ENCODE data around the gene ACADS. TPM values are rescaled to one million over a fixed set of nuclear protein-coding genes. Genes with fewer than 3 reads are reported as not detected.

The ACADS gene, protein sequence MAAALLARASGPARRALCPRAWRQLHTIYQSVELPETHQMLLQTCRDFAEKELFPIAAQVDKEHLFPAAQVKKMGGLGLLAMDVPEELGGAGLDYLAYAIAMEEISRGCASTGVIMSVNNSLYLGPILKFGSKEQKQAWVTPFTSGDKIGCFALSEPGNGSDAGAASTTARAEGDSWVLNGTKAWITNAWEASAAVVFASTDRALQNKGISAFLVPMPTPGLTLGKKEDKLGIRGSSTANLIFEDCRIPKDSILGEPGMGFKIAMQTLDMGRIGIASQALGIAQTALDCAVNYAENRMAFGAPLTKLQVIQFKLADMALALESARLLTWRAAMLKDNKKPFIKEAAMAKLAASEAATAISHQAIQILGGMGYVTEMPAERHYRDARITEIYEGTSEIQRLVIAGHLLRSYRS
- total RNA-seq = 10 to 100 TPM; 15.4 to 15.8 TPM

DNA sequence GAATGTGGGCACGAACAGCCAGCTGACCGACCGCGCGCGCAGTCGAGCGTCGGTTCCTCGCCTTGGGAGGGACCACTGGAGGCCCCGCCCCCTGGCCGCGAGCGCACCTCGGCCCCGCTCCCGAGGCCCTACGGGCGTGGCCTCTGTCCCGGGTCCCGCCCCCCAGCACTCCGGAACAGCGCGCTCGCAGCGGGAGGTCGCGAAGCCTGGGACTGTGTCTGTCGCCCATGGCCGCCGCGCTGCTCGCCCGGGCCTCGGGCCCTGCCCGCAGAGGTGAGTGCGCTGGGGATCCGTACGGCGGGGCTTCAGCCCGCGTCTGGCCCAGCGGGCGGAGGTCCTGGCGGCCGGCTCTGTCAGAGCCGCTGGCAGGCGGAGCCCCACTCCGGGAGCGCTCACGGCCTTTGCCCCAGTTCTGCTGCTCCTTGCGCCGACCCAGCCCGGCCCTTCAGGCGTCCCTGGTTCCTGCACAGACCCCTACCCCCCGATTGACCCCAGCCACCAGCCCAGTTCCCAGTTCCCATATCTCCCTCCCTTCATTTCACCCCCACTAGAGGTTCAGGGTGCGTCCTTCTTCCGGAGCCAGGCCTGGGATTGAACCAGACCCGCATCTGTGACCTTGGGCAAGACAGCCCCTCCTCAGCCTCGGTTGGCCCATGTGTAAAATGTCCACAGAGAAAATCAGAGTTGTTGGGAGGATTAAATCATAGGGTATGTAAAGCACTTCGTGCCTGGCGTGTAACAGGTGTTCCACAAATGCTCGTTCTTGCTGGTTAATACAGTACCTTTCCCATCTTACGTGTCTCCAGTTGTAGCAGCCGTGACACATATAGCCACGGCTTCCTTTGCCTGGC, at the start of gene ACADS:
Gene ACADS, plus strand, starts transcription at position 168 of the 851 bp plus-strand sequence. Its CDS starts 60 bp downstream, at position 228.
- H3K36me3 Mint-ChIP-seq (ENCODE audit: low read depth) = peaks cover 11% of the 10 kb centered on the region
- no peak within 1 kb of the TSS for H3K27ac Mint-ChIP-seq
- no peaks in the 10 kb centered on the region for H3K9me3 Mint-ChIP-seq
- intact Hi-C loops (cut with micrococcal nuclease) = loop anchor here (1.0 to 5.0 kb wide), 4 partner anchors 40 to 245 kb away; partner anchors contain the start of gene POP5
- H3K4me3 Mint-ChIP-seq = peak within 1 kb of the TSS; percentile 74
- H3K27me3 Mint-ChIP-seq (ENCODE audit: low read depth) = no peaks in the 10 kb centered on the region
- H3K4me1 Mint-ChIP-seq (ENCODE audit: low read depth) = peaks cover 14% of the 10 kb centered on the region
- CTCF ChIA-PET = interaction anchor here (0.6 to 1.5 kb wide), 4 partner anchors 12 to 609 kb away, joined by 3 to 8 read pairs (median 4); no protein-coding TSS in a partner anchor
- DNase-seq = peak; percentile 91

GRCh38 chr12:120677765-120678473, 47.7 kb upstream of the ACADS start:
- Mint-ChIP-seq H3K27me3 (ENCODE audit: low read depth) (no peaks in the 10 kb centered on the region), H3K27ac (no peak overlapping the region), H3K36me3 (ENCODE audit: low read depth) (no peaks in the 10 kb centered on the region), H3K9me3 (no peaks in the 10 kb centered on the region), H3K4me3 (no peak overlapping the region), H3K4me1 (ENCODE audit: low read depth) (peaks cover 4% of the 10 kb centered on the region)
- intact Hi-C loops (cut with micrococcal nuclease) = no loop called here
- DNase-seq = peak; percentile 20
- CTCF ChIA-PET = no interaction called here

DNA sequence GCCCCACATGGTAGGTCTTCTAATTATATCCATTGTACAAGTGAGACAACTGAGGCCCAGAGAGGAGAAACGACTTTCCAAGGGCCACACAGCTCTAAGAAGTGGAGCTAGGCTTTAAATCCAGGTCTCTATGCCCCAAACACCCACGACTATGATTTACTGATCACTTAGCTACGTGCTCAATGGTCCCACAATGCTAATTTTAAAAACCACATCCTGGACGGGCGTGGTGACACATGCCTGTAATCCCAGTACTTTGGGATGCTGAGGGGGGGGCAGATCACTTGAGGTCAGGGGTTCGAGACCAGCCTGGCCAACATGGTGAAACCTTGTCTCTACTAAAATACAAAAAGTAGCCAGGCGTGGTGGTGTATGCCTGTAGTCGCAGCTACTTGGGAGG, 47.1 kb upstream of the ACADS start:
- Mint-ChIP-seq H3K27me3 (ENCODE audit: low read depth) (no peaks in the 10 kb centered on the region), H3K9me3 (no peaks in the 10 kb centered on the region), H3K36me3 (ENCODE audit: low read depth) (no peaks in the 10 kb centered on the region), H3K4me3 (no peak overlapping the region), H3K27ac (no peak overlapping the region), H3K4me1 (ENCODE audit: low read depth) (peaks cover 4% of the 10 kb centered on the region)
- intact Hi-C loops (cut with micrococcal nuclease) = no loop called here
- peak; percentile 18 for DNase-seq
- CTCF ChIA-PET = no interaction called here

DNA sequence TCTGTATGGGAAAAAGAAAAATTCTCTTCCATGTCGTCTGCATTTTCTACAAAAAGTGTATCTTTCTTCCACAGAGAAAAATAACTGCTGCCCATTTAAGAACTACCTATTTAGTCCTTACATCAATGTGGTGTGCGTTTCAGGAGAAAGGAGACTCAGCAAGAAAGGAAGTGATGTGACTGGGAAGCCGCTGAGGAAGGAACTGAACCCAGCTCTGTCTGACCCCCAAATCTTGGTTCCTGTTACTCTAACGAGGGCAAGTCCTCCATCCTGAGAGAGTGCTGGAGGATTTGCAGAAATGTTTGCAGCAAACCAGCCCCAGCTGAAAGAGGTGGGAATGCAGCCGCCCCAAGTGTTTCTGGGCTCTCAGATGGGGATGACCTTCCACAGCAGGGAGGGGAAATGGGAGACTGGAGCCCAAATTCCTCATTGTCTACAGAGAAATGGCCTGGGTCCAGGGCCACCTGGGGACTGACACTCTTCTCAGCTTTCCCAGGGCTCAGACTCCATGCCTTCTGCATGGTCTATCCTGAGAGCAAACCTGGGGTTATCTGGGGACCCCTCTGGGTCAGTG, 45.4 kb upstream of the ACADS start:
- no peaks in the 10 kb centered on the region for H3K27me3 Mint-ChIP-seq (ENCODE audit: low read depth)
- intact Hi-C loops (cut with micrococcal nuclease) = no loop called here
- no peak for DNase-seq
- CTCF ChIA-PET = interaction anchor here (2.4 kb wide), 1 partner anchor 31 kb away, joined by 8 read pairs; no protein-coding TSS in a partner anchor
- H3K36me3 Mint-ChIP-seq (ENCODE audit: low read depth) = no peaks in the 10 kb centered on the region
- H3K9me3 Mint-ChIP-seq = no peaks in the 10 kb centered on the region
- H3K4me3 Mint-ChIP-seq = no peak overlapping the region
- peaks cover 10% of the 10 kb centered on the region for H3K4me1 Mint-ChIP-seq (ENCODE audit: low read depth)
- no peak overlapping the region for H3K27ac Mint-ChIP-seq

- DNase-seq = no peak
- H3K4me3 Mint-ChIP-seq = no peak overlapping the region
- H3K4me1 Mint-ChIP-seq (ENCODE audit: low read depth) = peaks cover 23% of the 10 kb centered on the region
- intact Hi-C loops (cut with micrococcal nuclease) = no loop called here
- CTCF ChIA-PET = interaction anchor here (2.4 kb wide), 1 partner anchor 37 kb away, joined by 11 read pairs; no protein-coding TSS in a partner anchor
- H3K9me3 Mint-ChIP-seq = no peaks in the 10 kb centered on the region
- no peaks in the 10 kb centered on the region for H3K36me3 Mint-ChIP-seq (ENCODE audit: low read depth)
- no peaks in the 10 kb centered on the region for H3K27me3 Mint-ChIP-seq (ENCODE audit: low read depth)
- no peak overlapping the region for H3K27ac Mint-ChIP-seq
Measured at GRCh38 chr12:120684523-120684932, 41.1 kb upstream of the ACADS start.

DNA sequence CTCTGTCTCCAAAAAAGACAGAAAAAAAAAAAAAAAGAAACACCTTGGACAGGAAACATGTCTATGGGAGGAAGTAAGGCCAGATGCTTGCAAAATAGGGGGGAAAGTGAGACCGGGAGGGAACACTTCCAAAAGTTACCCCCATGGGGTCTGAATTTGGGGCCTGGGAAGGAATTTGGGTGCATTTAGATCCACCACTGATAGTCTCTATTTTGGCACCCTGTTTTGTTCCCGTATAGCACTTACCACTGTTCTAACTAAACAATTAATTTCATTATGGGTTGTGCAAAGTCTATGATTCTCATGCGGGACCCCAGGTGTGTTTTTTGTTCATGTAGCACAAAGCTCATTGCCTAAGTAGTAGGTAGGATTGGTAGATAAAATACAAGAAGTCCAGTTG, 40.1 kb upstream of the ACADS start:
- Mint-ChIP-seq H3K27me3 (ENCODE audit: low read depth) (no peaks in the 10 kb centered on the region), H3K9me3 (no peaks in the 10 kb centered on the region), H3K27ac (no peak overlapping the region), H3K4me1 (ENCODE audit: low read depth) (peaks cover 31% of the 10 kb centered on the region), H3K4me3 (peak overlapping the region; percentile 86), H3K36me3 (ENCODE audit: low read depth) (no peaks in the 10 kb centered on the region)
- no peak for DNase-seq
- CTCF ChIA-PET = interaction anchor here (0.6 kb wide), 1 partner anchor 58 kb away, joined by 6 read pairs; no protein-coding TSS in a partner anchor
- intact Hi-C loops (cut with micrococcal nuclease) = no loop called here

GRCh38 chr12:120686151-120686689, 39.4 kb upstream of the ACADS start:
- Mint-ChIP-seq H3K27me3 (ENCODE audit: low read depth) (no peaks in the 10 kb centered on the region), H3K4me1 (ENCODE audit: low read depth) (peaks cover 37% of the 10 kb centered on the region), H3K27ac (peak overlapping the region; percentile 91), H3K36me3 (ENCODE audit: low read depth) (no peaks in the 10 kb centered on the region), H3K9me3 (no peaks in the 10 kb centered on the region), H3K4me3 (peak overlapping the region; percentile 86)
- DNase-seq = peak; percentile 99
- intact Hi-C loops (cut with micrococcal nuclease) = loop anchor here (1.0 to 2.0 kb wide), 15 partner anchors 24 to 781 kb away; partner anchors contain the start of genes ACADS, ANAPC5, COX6A1 and DYNLL1
- CTCF ChIA-PET = interaction anchor here (0.6 to 1.1 kb wide), 3 partner anchors 50 to 92 kb away, joined by 3 to 6 read pairs (median 3); no protein-coding TSS in a partner anchor

DNA sequence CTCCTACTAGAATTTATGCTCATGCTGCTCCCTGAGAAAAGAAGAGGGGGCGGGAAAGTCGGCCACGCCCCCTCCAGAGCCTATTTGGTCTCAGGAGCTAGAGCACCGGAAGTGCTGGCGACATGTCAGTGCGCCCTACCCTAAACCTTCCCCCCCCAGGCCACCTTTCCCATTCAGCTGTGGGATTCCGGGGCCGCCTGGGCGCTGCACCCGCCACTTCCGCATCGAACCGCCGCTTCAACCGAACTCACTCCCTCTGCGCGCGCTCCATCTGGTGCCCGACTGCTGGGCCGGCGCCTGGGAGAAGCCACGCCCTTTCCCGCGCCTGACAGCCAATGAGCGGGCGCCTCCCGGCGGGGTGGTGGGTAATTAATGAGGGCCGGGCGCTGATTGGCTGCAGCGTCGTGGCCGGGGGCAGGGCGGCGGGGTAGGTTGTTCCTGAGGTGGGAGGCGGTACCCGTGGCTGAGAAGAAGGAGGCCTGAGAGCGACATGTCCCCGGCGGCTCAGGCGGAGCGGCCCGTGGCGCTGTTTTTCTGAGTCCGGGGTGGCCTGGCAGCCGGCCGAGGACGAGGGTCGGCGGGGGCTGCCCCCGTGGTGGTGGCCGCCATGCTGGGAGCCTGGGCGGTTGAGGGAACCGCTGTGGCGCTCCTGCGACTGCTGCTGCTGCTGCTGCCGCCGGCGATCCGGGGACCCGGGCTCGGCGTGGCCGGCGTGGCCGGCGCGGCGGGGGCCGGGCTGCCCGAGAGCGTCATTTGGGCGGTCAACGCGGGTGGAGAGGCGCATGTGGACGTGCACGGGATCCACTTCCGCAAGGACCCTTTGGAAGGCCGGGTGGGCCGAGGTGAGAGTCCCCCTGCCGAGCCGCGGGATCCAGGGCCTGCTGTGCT, 38.7 kb upstream of the ACADS start, which contains the start of gene MLEC:
Gene MLEC, plus strand, starts transcription at position 460 of the 888 bp plus-strand sequence. Its CDS starts 148 bp downstream, at position 608.
- CTCF ChIA-PET = interaction anchor here (0.6 to 3.4 kb wide), 5 partner anchors 24 to 104 kb away, joined by 3 to 14 read pairs (median 3); no protein-coding TSS in a partner anchor
- Mint-ChIP-seq H3K27ac (peak within 1 kb of the TSS; percentile 91), H3K27me3 (ENCODE audit: low read depth) (no peaks in the 10 kb centered on the region), H3K9me3 (no peaks in the 10 kb centered on the region), H3K4me3 (peak within 1 kb of the TSS; percentile 87), H3K4me1 (ENCODE audit: low read depth) (peaks cover 42% of the 10 kb centered on the region), H3K36me3 (ENCODE audit: low read depth) (no peaks in the 10 kb centered on the region)
- intact Hi-C loops (cut with micrococcal nuclease) = loop anchor here (1.0 to 2.0 kb wide), 15 partner anchors 23 to 780 kb away; partner anchors contain the start of genes ACADS, ANAPC5, COX6A1 and DYNLL1
- peak; percentile 99 for DNase-seq

DNA sequence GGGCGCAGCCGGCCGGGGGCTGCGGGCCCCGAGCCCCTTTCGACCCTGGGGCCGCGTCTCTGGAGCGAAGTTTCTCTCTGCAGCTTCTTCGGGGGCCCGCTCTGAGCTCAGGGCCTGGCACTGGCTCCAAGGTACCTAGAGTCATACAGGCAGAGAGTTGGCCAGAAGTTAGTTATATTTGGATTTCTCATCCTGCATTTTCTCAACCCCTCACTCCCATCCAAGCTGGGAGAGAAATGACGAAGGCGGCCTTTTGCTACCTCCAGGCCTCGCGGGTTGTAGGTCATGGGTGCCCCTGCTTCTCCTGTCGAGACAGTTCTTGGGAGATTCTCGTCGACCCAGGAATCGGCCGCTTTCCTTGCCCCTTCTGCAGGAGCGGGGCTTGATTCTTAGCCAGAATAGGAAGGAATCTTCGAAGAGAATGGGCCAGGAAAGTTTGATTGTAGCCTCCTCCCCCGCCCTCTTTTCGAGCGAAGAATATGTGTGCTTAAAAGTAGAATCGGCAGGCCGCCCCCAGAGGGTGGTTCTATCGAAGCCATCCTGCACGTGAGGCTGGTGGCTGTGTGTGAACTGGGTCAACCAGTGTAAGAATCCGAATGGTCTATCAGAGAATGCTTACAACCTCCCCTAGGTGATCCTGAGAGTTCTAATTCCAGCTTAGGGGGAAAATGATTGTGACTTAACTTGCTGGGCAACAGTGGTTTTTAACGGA, 37.9 kb upstream of the ACADS start:
- Mint-ChIP-seq H3K4me1 (ENCODE audit: low read depth) (peaks cover 49% of the 10 kb centered on the region), H3K27ac (peak overlapping the region; percentile 50), H3K27me3 (ENCODE audit: low read depth) (no peaks in the 10 kb centered on the region), H3K9me3 (no peaks in the 10 kb centered on the region), H3K4me3 (peak overlapping the region; percentile 87), H3K36me3 (ENCODE audit: low read depth) (no peaks in the 10 kb centered on the region)
- intact Hi-C loops (cut with micrococcal nuclease) = loop anchor here (2.0 kb wide), 7 partner anchors 191 to 779 kb away; partner anchors contain the start of genes COX6A1 and DYNLL1
- CTCF ChIA-PET = interaction anchor here (0.6 to 3.4 kb wide), 8 partner anchors 22 to 410 kb away, joined by 3 to 14 read pairs (median 4); partner anchors contain the start of genes POP5 and UNC119B
- peak; percentile 47 for DNase-seq

Measured in activated naive CD4-positive, alpha-beta T cell treated with anti-CD3 and anti-CD28 coated beads for 36 hours (primary cell).